Heart right ventricle (tissue), 16 donors: ENCODE measurements around the gene PDE6A. TPM values are rescaled to one million over a fixed set of nuclear protein-coding genes. Genes with fewer than 3 reads are reported as not detected.
A peak's percentile ranks its signal among the peaks of the same experiment; 100 is the strongest.

Experiments
- ATAC-seq, 8 donors: fragments of 200-7000 bp; cut with Tn5 transposase; one replicate each; pipeline ENCODE4 v1.9.1; 2020; ENCODE audit warnings: mild to moderate bottlenecking in 8 of 8, moderate library complexity in 8 of 8, moderate number of reproducible peaks in 1 of 8
- DNase-seq, 2 donors: peaks; one replicate each; pipeline ENCODE4 v3.0.0-alpha.2; 2020
- H3K27ac ChIP-seq, 10 donors: fragments of 200-600 bp; sonication (generic) in 2 of 10; one replicate each; pipeline versions ENCODE4 v1.5.0 to v1.8.0; 2020 to 2022; ENCODE audit warnings: mild to moderate bottlenecking in 3 of 10
- H3K27me3 ChIP-seq, 7 donors: fragments of 200-600 bp; one replicate each; pipeline ENCODE4 v1.8.0; 2021 to 2022; ENCODE audit warnings: mild to moderate bottlenecking in 2 of 7
- H3K36me3 ChIP-seq, 9 donors: fragments of 200-600 bp; sonication (generic) in 1 of 9; one replicate each; pipeline versions ENCODE4 v1.5.0 to v1.8.0; 2020 to 2022; ENCODE audit warnings: mild to moderate bottlenecking in 2 of 9
- H3K4me1 ChIP-seq, 9 donors: fragments of 200-600 bp; sonication (generic) in 1 of 9; one replicate each; pipeline versions ENCODE4 v1.5.0 to v1.8.0; 2020 to 2022; ENCODE audit warnings: mild to moderate bottlenecking in 4 of 9
- H3K4me3 ChIP-seq, 10 donors: fragments of 200-600 bp; sonication (generic) in 2 of 10; one replicate each; pipeline versions ENCODE4 v1.5.0 to v1.8.0; 2020 to 2022; ENCODE audit warnings: mild to moderate bottlenecking in 7 of 10, moderate library complexity in 2 of 10
- H3K9me3 ChIP-seq, 11 donors: fragments of 200-600 bp in 10 of 11; sonication (generic) in 2 of 11; one replicate each; pipeline versions ENCODE4 v1.5.0 to v1.8.0; 2013 to 2022; ENCODE audit warnings: mild to moderate bottlenecking in 2 of 11, control low read depth in 1 of 11, moderate library complexity in 1 of 11
- CTCF ChIP-seq, 9 donors: fragments of 200-600 bp; sonication (generic) in 2 of 9; IDR thresholded peaks; one replicate each; pipeline versions ENCODE4 v1.5.0 to v1.8.0; 2021 to 2022; ENCODE audit warnings: antibody characterized with exemption in 9 of 9, mild to moderate bottlenecking in 5 of 9, moderate library complexity in 1 of 9
- WGBS, 2 donors: extraction: QIAGEN DNeasy Blood & Tissue Kit; methylation state at CpG; one replicate each; pipeline ENCODE4 v1.1.7; 2013; ENCODE audit warnings: inconsistent platforms in 1 of 2; 5-methylcytosine and 5-hydroxymethylcytosine counted together
- intact Hi-C, 10 donors: fragments of 100-400 bp; cut with DNase I; formaldehyde crosslinking; loops; one replicate each; pipeline versions ENCODE4 v1.11.1 to v1.14.2; 2022
- polyA plus RNA-seq, 2 donors: library from polyadenylated mRNA; stranded (reverse); fragments of 200-250 nt; gene quantifications; one replicate each; pipeline ENCODE4 v1.2.3, GENCODE V29; 2013
- total RNA-seq, 10 donors: library from RNA; stranded (reverse); fragmentation: NEBNext Ultra II Directional in 3 of 10; extraction: Animal tissue kit (Norgen Biotek cat#: 25700) in 3 of 10; gene quantifications; one replicate each; pipeline versions ENCODE4 v1.2.1 to v1.2.4, GENCODE V29; 2021 to 2023
- donor health status: Arrhythmogenic right ventricular cardiomyopathy.
- donor health status: ischemic (EF 13 %, LVEDD 7.1; RV severe dilation, severe dysfunction).
- donor health status: healthy with polysubstance abuse.
- donor health status: DM: no; HTN: yes; CAD: no.
- donor health status: DM: no; HTN: no; CAD: no.
- donor health status: ischemic (EF 25% LVEDD 6.9; RV normal size, moderate dysfunction).
- donor health status: ischemic (EF 25% LVEDD 5.7; RV mildly dilated, moderate dysfunction).
- donor health status: healthy.
- donor health status: DM: yes; HTN: yes; CAD: no.
- donor health status: Ischemic cardiomyopathy.
- donor health status: ischemic (EF 35%, LVEDD 5.7; RV mildly dilated, moderate dysfunction).
- donor health status: nonischemic (EF 11% LVEDD 7.7; RV severe dilation, severe dysfunction).
- donor health status: DM: yes; HTN: yes; CAD: no.
- donor health status: PGD.
- donor health status: ischemic (EF 29% LVEDD 5.4; RV normal size, mild dysfunction).
- donor health status: nonischemic (EF 23%, LVEDD 6.1; RV moderate dilation, normal function).

Gene PDE6A
- total and polyA plus RNA-seq, 12 donors: 0.06 to 0.28 (median 0.17) TPM; not detected in 5

- peak in 2 of 8 donors; percentile 2 to 8 for ATAC-seq
- intact Hi-C loops: loop anchor here in 6 of 10 donors (1.0 to 5.0 kb wide), 7 partner anchors 104 to 216 kb away; partner anchors contain the start of gene SLC26A2 (in 2 of the 6)
- H3K27ac ChIP-seq: peak overlapping the region in 2 of 10 donors; percentile 4 to 37
These were observed 91.3 kb downstream of the PDE6A start for GRCh38 chr5:149853331-149853648.

GRCh38 chr5:149852641-149853330 lies 91.8 kb downstream of the PDE6A start:
- H3K9me3 ChIP-seq: no peaks in the 10 kb centered on the region
- TF ChIP-seq CTCF (IDR thresholded peaks at IDR 0.05): peak; percentile 64 to 93 (median 89)
- peaks cover 0 to 21% (median 11%) of the 10 kb centered on the region in 9 donors for H3K4me1 ChIP-seq
- ATAC-seq (peak in 7 of 8 donors; percentile 33 to 80 (median 62)), DNase-seq (peak; percentile 61 to 80)
- peak overlapping the region in 3 of 10 donors; percentile 9 to 54 (median 37) for H3K27ac ChIP-seq
- 41 to 44% methylated on average over 12 of the region's 12 CpGs for WGBS, 2 donors
- H3K36me3 ChIP-seq: peaks cover 0 to 67% (median 17%) of the 10 kb centered on the region in 9 donors
- no peaks in the 10 kb centered on the region for H3K27me3 ChIP-seq
- no peak overlapping the region for H3K4me3 ChIP-seq
- intact Hi-C loops: loop anchor here in 6 of 10 donors (1.0 to 5.0 kb wide), 7 partner anchors 105 to 216 kb away; partner anchors contain the start of gene SLC26A2 (in 2 of the 6)

More at GRCh38 chr5:149853331-149853648, 91.3 kb downstream of the PDE6A start:
- peak in 3 of 9 donors; percentile 2 to 25 (median 16) for TF ChIP-seq CTCF (IDR thresholded peaks at IDR 0.05)
- Histone ChIP-seq H3K4me1 (peaks cover 0 to 26% (median 14%) of the 10 kb centered on the region in 9 donors), H3K36me3 (peaks cover 0 to 62% (median 15%) of the 10 kb centered on the region in 9 donors), H3K9me3 (no peaks in the 10 kb centered on the region), H3K27me3 (no peaks in the 10 kb centered on the region), H3K4me3 (no peak overlapping the region)
- 70 to 72% methylated on average over 4 of the region's 4 CpGs for WGBS, 2 donors
- no peak for DNase-seq

GRCh38 chr5:149851211-149851610 lies 93.4 kb downstream of the PDE6A start:
- Histone ChIP-seq H3K9me3 (no peaks in the 10 kb centered on the region), H3K36me3 (peaks cover 0 to 82% (median 32%) of the 10 kb centered on the region in 9 donors), H3K4me1 (peaks cover 0 to 12% (median 0%) of the 10 kb centered on the region in 9 donors), H3K27ac (peak overlapping the region in 1 of 10 donors; percentile 37), H3K4me3 (no peak overlapping the region), H3K27me3 (no peaks in the 10 kb centered on the region)
- no peak for TF ChIP-seq CTCF (IDR thresholded peaks at IDR 0.05)
- no peak for DNase-seq
- intact Hi-C loops: loop anchor here in 6 of 10 donors (5.0 kb wide), 5 partner anchors 106 to 214 kb away; partner anchors contain the start of gene SLC26A2 (in 2 of the 6)
- ATAC-seq: no peak

- WGBS, 2 donors: 87% methylated on average over 20 of the region's 20 CpGs
- no peak for DNase-seq
- TF ChIP-seq CTCF (IDR thresholded peaks at IDR 0.05): no peak
- peaks cover 0 to 12% (median 0%) of the 10 kb centered on the region in 9 donors for H3K4me1 ChIP-seq
- H3K27me3 ChIP-seq: no peaks in the 10 kb centered on the region
- no peak overlapping the region for H3K4me3 ChIP-seq
- H3K9me3 ChIP-seq: no peaks in the 10 kb centered on the region
- no peak for ATAC-seq
- intact Hi-C loops: loop anchor here in 6 of 10 donors (5.0 kb wide), 5 partner anchors 107 to 213 kb away; partner anchors contain the start of gene SLC26A2 (in 2 of the 6)
- peak overlapping the region in 2 of 10 donors; percentile 24 to 31 for H3K27ac ChIP-seq
- peaks cover 0 to 88% (median 41%) of the 10 kb centered on the region in 9 donors for H3K36me3 ChIP-seq
These were observed 94.4 kb downstream of the PDE6A start for GRCh38 chr5:149849966-149850910.
